HEK293T (cell line): ENCODE data around the gene DLEC1.

Experiments
- CTCF ChIA-PET: fragments of 350-600 bp; formaldehyde crosslinking; extraction: SDS; loops from one replicate; lab custom pipeline; 2021; ENCODE audit warnings: antibody characterized with exemption, inconsistent platforms; lab: Yijun Ruan, JAX
- POLR2A ChIA-PET: fragments of 350-600 bp; formaldehyde crosslinking; extraction: SDS; loops from one replicate; lab custom pipeline; 2020; ENCODE audit warnings: antibody characterized with exemption, inconsistent platforms; lab: Yijun Ruan, JAX
- DNase-seq: peaks from one replicate; pipeline ENCODE4 v3.0.0; 2012; ENCODE audit warnings: mixed read lengths; ENCODE audit errors: extremely low spot score
- ARNT ChIP-seq: fragments of 450-650 bp; IDR thresholded peaks from 2 replicates; pipeline ENCODE4 v1.6.1; 2017; ENCODE audit warnings: mild to moderate bottlenecking
- BHLHE40 ChIP-seq: fragments of 450-650 bp; IDR thresholded peaks from 2 replicates; pipeline ENCODE4 v1.6.1; 2016; ENCODE audit warnings: mild to moderate bottlenecking, moderate library complexity, borderline replicate concordance
- CTBP1 ChIP-seq: fragments of 450-650 bp; IDR thresholded peaks from 2 replicates; pipeline ENCODE4 v1.6.1; 2016; ENCODE audit warnings: borderline replicate concordance
- ELF4 ChIP-seq: fragments of 450-650 bp; IDR thresholded peaks from 2 replicates; pipeline ENCODE4 v1.6.1; 2017; ENCODE audit warnings: antibody characterized with exemption
- FOXA1 ChIP-seq: fragments of 450-650 bp; IDR thresholded peaks from 2 replicates; pipeline ENCODE4 v1.6.1; 2016; ENCODE audit warnings: mild to moderate bottlenecking
- FOXK2 ChIP-seq: fragments of 450-650 bp; IDR thresholded peaks from 2 replicates; pipeline ENCODE4 v1.6.1; 2016; ENCODE audit warnings: mild to moderate bottlenecking
- FOXM1 ChIP-seq: fragments of 450-650 bp; IDR thresholded peaks from 2 replicates; pipeline ENCODE4 v1.6.1; 2017; ENCODE audit warnings: mild to moderate bottlenecking, borderline replicate concordance
- HDGF ChIP-seq: fragments of 450-650 bp; IDR thresholded peaks from 2 replicates; pipeline ENCODE4 v1.6.1; 2017; ENCODE audit warnings: antibody characterized with exemption, borderline replicate concordance
- L3MBTL2 ChIP-seq: fragments of 450-650 bp; conservative IDR thresholded peaks from 2 replicates; pipeline ENCODE4 v1.6.1; 2016; ENCODE audit warnings: mild to moderate bottlenecking
- LEF1 ChIP-seq: fragments of 450-650 bp; IDR thresholded peaks from 2 replicates; pipeline ENCODE4 v1.6.1; 2017; ENCODE audit warnings: mild to moderate bottlenecking, borderline replicate concordance
- NFRKB ChIP-seq: fragments of 450-650 bp; IDR thresholded peaks from 2 replicates; pipeline ENCODE4 v1.6.1; 2016; ENCODE audit warnings: mild to moderate bottlenecking, moderate library complexity
- SP1 ChIP-seq: fragments of 450-650 bp; IDR thresholded peaks from 2 replicates; pipeline ENCODE4 v1.6.1; 2017
- SUZ12 ChIP-seq: fragments of 450-650 bp; IDR thresholded peaks from 2 replicates; pipeline ENCODE4 v1.6.1; 2016; ENCODE audit warnings: mild to moderate bottlenecking
- TARDBP ChIP-seq: fragments of 450-650 bp; IDR thresholded peaks from 2 replicates; pipeline ENCODE4 v1.6.1; 2016
- ZNF384 ChIP-seq: fragments of 450-650 bp; IDR thresholded peaks from 2 replicates; pipeline ENCODE4 v1.6.1; 2016
- TF ChIP-seq, protein P1 (sequence below): fragments of 450-650 bp; IDR thresholded peaks from 2 replicates; pipeline ENCODE4 v1.6.1; 2016

Gene DLEC1

DNA sequence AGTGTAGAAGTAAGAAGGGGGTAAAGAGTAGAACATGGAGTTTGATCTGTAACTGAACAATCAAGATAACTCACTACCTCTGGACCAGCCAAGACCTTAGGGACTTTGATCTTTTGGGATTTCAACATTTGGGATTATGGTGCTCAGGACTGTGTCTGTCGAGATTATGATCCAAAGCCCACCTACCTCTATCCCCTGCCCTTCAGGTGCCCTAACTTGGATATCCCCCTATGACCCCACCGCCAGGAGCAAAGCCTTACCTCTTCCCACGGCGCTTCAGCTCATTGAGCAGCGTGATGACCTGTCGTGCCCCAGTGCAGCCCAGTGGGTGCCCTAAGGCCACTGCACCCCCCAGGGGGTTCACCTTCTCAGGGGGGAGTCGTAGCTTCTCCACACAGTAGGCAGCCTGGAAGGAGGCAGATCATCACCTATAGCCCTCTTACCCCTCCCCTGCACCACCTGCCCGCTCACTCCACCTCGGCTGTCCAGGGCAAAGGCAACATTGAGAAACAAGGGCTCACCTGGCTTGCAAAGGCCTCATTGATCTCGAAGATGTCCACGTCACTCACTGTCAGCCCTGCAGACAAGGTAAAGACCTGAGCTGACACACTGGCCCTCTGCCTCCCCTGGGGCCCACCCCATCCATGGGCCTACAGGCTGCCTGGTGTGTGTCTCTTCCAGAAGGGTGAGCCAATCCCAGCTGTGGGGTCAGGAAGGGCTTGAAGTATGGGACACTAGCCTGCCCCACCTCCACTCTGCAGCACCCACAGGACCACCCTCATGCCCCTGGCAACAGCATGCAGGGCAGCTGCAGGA is 86.5 kb downstream of the DLEC1 start:
- ChIA-PET CTCF (no interaction called here), POLR2A (interaction anchor here (1.1 kb wide), 1 partner anchor 11 kb away, joined by 3 read pairs; the partner anchor contains the start of gene ACAA1)
- TF ChIP-seq, protein P1, sequence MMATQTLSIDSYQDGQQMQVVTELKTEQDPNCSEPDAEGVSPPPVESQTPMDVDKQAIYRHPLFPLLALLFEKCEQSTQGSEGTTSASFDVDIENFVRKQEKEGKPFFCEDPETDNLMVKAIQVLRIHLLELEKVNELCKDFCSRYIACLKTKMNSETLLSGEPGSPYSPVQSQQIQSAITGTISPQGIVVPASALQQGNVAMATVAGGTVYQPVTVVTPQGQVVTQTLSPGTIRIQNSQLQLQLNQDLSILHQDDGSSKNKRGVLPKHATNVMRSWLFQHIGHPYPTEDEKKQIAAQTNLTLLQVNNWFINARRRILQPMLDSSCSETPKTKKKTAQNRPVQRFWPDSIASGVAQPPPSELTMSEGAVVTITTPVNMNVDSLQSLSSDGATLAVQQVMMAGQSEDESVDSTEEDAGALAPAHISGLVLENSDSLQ = no peak
- TF ChIP-seq NFRKB (no peak), SP1 (no peak), FOXM1 (no peak), TARDBP (no peak), FOXA1 (no peak), ZNF384 (no peak), LEF1 (no peak), BHLHE40 (no peak), ARNT (no peak), L3MBTL2 (no peak)
- DNase-seq = no peak

DNA sequence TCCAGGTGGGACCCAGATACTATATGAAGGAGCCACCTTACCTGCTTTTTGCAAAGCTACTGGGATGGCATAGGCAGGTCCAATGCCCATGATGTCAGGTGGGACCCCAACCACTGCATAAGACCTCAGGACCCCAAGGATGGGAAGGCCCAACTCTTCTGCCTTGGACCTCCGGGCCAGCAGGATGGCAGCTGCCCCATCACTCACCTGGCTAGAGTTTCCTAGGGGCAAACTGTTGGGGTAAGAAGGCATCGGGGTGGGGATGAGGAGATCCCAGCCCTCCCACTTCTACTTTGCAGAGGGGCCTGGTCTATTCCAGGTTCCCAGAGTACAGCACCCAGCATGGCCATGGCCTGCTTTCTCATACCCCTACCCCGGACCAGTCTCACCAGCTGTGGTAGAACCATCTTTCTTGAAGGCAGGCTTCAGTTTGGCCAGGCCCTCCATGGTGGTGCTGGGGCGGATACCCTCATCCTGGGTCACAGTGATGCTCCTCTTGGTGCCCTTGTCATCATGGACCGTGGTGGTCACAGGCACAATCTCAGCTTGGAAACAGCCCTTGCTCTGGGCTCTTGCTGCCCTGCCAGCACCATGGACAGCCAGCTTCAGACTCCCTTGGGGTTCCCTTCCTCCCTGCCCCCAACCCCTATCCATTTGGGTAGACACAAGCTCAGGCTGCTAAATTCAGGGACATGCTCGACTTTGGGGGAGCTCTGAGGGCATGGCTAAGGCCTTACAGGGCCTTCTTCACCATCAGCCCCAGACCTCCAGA is 87.3 kb downstream of the DLEC1 start:
- POLR2A ChIA-PET = no interaction called here

DNA sequence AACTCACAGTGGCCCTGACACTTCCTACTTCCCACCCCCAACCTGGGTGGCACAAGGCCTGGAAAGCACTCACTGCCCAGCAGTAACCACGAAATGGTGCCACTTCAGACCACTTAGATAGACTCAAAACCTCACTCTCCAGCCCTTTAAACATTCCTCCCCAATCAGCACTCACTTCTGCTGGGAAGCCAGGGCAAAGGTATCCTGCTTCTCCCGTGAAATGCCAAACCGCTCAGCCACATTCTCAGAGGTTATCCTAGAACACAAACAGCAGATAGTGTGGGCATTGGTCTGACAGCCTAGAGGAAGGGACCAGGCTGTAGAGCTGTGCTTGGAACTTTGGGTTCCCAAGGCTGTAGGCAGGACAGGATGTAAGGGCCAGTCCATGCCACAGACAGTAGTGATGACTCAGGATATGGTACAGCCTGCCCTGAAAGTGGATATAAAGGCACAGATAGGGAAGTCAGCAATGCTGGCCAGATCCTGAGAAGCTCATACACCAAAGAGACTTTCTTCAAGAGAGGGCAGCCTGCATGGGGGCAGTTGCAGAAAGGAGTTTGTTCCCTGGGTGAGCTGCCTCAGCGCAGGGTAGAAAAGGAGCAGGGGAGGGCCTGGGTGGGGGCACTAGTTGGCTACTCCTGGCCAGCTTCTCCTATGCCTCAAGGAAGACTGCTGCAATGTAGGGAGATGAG is 88.7 kb downstream of the DLEC1 start:
- DNase-seq = no peak
- no peak for TF ChIP-seq CTBP1
- TF ChIP-seq FOXA1 = no peak
- no peak for TF ChIP-seq HDGF
- no peak for TF ChIP-seq NFRKB
- POLR2A ChIA-PET = interaction anchor here (1.3 kb wide), 1 partner anchor 9 kb away, joined by 5 read pairs; the partner anchor contains the start of gene ACAA1
- CTCF ChIA-PET = no interaction called here

More for the DNA sequence above, 87.3 kb downstream of the DLEC1 start:
- CTCF ChIA-PET = no interaction called here
- DNase-seq = no peak
- TF ChIP-seq TARDBP (no peak), CTBP1 (no peak), BHLHE40 (no peak), ELF4 (no peak), SP1 (no peak), FOXM1 (no peak), LEF1 (no peak)
- TF ChIP-seq, protein P1 = no peak

- ChIA-PET POLR2A (interaction anchor here (1.3 kb wide), 1 partner anchor 8 kb away, joined by 5 read pairs; the partner anchor contains the start of gene ACAA1), CTCF (no interaction called here)
- DNase-seq = no peak
- TF ChIP-seq TARDBP = no peak
- no peak for TF ChIP-seq ELF4
- TF ChIP-seq SUZ12 = no peak
- no peak for TF ChIP-seq CTBP1
- TF ChIP-seq ARNT = no peak
- TF ChIP-seq NFRKB = no peak
- no peak for TF ChIP-seq ZNF384
- TF ChIP-seq HDGF = no peak
Measured at GRCh38 chr3:38128303-38128655, 89.3 kb downstream of the DLEC1 start.

GRCh38 chr3:38129058-38129457 is 90.0 kb downstream of the DLEC1 start:
- ChIA-PET CTCF (no interaction called here), POLR2A (interaction anchor here (1.3 kb wide), 1 partner anchor 8 kb away, joined by 5 read pairs; the partner anchor contains the start of gene ACAA1)
- TF ChIP-seq BHLHE40 (no peak), ELF4 (no peak), TARDBP (no peak), ARNT (no peak), L3MBTL2 (no peak), ZNF384 (no peak), CTBP1 (no peak), SUZ12 (no peak), FOXM1 (no peak), SP1 (no peak), NFRKB (no peak), LEF1 (no peak), FOXA1 (no peak), FOXK2 (no peak), HDGF (no peak)
- TF ChIP-seq, protein P1 = no peak
- DNase-seq = no peak
